Memory B cell (primary cell): Measurements from ENCODE around the gene SULF2.

ENCODE experiments used
- ATAC-seq: fragments of 150-1000 bp; cut with Tn5 transposase; 2 replicates; pipeline ENCODE4 v1.10.0; 2021; ENCODE audit warnings: low read depth, mild to moderate bottlenecking, moderate library complexity
- DNase-seq, 2 donors: peaks; one replicate each; pipeline ENCODE4 v3.0.0; 2022; ENCODE audit warnings: low spot score in 2 of 2
- H3K27ac Mint-ChIP-seq: one replicate; pipeline ENCODE4 v1.8.0; 2022; ENCODE audit warnings: mild to moderate bottlenecking, moderate library complexity, mixed read lengths
- H3K27me3 Mint-ChIP-seq: one replicate; pipeline ENCODE4 v1.8.0; 2022; ENCODE audit warnings: mixed read lengths
- H3K36me3 Mint-ChIP-seq: one replicate; pipeline ENCODE4 v1.8.0; 2022; ENCODE audit warnings: mild to moderate bottlenecking, mixed read lengths
- H3K4me1 Mint-ChIP-seq: one replicate; pipeline ENCODE4 v1.8.0; 2022; ENCODE audit warnings: mixed read lengths
- H3K4me3 Mint-ChIP-seq: one replicate; pipeline ENCODE4 v1.8.0; 2022; ENCODE audit warnings: mild to moderate bottlenecking, moderate library complexity, mixed read lengths
- H3K9me3 Mint-ChIP-seq: one replicate; pipeline ENCODE4 v1.8.0; 2022; ENCODE audit warnings: mixed read lengths

Gene SULF2

DNA sequence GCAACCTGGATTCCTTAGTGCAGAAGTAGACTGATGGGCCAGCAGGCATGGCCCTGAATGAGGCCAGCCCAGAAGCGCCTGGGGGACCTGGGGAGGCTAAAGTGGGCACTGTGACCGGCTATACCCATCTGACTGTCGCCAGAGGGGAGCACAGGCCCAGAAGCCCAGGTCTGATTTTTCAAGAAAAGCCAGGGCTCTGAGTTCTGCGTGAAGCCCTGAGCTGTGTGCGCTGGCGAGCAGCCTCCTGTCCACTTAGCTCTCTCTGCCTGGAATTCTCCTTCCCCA lies 111.7 kb downstream of the SULF2 start:
- ATAC-seq = no peak
- no peaks in the 10 kb centered on the region for H3K36me3 Mint-ChIP-seq
- DNase-seq = no peak
- H3K4me1 Mint-ChIP-seq = peaks cover 7% of the 10 kb centered on the region
- H3K27ac Mint-ChIP-seq = no peak overlapping the region
- H3K27me3 Mint-ChIP-seq = peaks cover 7% of the 10 kb centered on the region
- no peak overlapping the region for H3K4me3 Mint-ChIP-seq
- H3K9me3 Mint-ChIP-seq = no peaks in the 10 kb centered on the region

DNA sequence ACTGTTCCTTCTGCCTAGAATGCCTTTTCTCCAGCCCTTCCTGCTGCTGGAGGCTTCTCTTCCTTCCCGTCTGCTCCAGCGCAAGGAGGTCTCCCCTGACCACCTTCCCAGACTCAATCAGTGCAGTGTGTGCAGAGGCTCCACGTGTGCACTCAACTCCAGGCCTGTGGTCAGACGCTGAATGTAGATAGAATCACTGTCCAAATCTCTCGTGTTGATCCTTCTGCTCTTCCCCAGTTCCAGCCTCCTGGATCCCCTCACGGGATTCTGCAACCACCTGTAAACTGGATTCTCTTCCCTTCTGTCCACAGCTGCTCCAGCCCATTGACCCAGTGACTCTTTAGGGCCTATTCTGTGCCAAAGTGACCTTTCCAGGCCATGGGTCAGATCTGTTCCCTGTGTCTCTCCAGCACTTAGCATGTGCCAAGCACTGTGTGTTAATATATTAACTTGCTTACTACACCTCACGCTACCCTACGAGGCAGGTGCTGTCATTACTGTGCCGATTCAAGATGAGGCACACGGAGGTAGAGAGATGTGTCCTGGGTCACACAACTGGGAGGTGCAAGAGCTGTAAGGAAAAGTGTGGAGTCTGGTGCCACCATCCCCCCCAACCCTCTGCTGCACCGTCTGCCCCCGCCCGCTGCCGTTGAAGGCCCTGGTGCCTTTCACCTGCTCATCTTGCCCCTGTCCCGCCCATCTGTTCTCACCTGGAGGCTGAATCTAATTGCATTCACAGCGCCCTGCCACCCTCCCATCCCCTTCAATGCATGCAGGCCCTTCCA lies 112.2 kb downstream of the SULF2 start:
- Mint-ChIP-seq H3K4me1 (peaks cover 8% of the 10 kb centered on the region), H3K27ac (no peak overlapping the region), H3K36me3 (no peaks in the 10 kb centered on the region), H3K4me3 (no peak overlapping the region), H3K27me3 (peaks cover 7% of the 10 kb centered on the region), H3K9me3 (no peaks in the 10 kb centered on the region)
- no peak for DNase-seq
- ATAC-seq = no peak

DNA sequence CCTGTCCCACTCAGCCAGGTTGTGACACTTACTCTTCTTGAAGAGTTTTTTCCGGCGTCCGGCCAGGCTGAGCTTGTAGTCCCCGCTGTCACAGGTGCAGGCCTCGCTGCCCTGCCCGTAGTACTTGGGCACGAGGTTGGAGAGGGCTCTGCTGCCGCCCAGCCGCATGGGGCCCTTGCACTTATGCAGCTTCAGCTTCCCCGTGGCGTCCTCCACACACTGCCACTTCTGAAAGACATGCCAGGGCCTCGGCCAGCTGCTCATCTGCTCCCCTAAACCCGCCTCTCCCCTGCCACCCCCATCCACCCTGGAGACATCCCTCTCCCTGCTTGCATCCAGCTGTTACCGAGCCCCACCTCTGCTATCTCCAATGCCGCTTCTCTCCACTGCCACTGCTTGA lies 113.1 kb downstream of the SULF2 start:
- H3K27ac Mint-ChIP-seq = no peak overlapping the region
- H3K27me3 Mint-ChIP-seq = peaks cover 7% of the 10 kb centered on the region
- H3K9me3 Mint-ChIP-seq = no peaks in the 10 kb centered on the region
- no peak for DNase-seq
- H3K36me3 Mint-ChIP-seq = no peaks in the 10 kb centered on the region
- H3K4me3 Mint-ChIP-seq = no peak overlapping the region
- no peak for ATAC-seq
- H3K4me1 Mint-ChIP-seq = peaks cover 7% of the 10 kb centered on the region

DNA sequence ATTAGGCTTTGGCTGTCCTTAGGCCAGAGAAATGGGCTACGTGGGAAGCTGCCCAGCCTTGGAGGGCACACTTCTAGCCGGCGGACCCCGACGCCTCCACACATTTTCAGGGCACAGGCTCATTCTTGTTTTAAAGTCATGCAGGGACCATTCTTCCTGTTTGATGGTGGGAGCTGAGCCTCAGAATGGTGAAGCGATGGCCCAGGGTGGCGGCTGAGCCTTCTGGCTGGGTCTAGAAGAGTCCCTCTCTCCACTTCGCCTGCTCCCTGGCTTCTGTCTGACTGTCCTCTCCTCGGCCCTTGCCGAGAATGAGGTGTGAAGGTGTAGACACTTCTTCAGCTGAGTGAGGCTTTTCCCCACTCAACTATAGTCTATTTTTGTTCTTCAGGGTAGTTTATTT lies 114.4 kb downstream of the SULF2 start:
- no peaks in the 10 kb centered on the region for H3K9me3 Mint-ChIP-seq
- no peak overlapping the region for H3K27ac Mint-ChIP-seq
- no peak overlapping the region for H3K4me3 Mint-ChIP-seq
- H3K4me1 Mint-ChIP-seq = peaks cover 7% of the 10 kb centered on the region
- H3K27me3 Mint-ChIP-seq = peaks cover 7% of the 10 kb centered on the region
- H3K36me3 Mint-ChIP-seq = no peaks in the 10 kb centered on the region
- DNase-seq (no peak), ATAC-seq (no peak)

DNA sequence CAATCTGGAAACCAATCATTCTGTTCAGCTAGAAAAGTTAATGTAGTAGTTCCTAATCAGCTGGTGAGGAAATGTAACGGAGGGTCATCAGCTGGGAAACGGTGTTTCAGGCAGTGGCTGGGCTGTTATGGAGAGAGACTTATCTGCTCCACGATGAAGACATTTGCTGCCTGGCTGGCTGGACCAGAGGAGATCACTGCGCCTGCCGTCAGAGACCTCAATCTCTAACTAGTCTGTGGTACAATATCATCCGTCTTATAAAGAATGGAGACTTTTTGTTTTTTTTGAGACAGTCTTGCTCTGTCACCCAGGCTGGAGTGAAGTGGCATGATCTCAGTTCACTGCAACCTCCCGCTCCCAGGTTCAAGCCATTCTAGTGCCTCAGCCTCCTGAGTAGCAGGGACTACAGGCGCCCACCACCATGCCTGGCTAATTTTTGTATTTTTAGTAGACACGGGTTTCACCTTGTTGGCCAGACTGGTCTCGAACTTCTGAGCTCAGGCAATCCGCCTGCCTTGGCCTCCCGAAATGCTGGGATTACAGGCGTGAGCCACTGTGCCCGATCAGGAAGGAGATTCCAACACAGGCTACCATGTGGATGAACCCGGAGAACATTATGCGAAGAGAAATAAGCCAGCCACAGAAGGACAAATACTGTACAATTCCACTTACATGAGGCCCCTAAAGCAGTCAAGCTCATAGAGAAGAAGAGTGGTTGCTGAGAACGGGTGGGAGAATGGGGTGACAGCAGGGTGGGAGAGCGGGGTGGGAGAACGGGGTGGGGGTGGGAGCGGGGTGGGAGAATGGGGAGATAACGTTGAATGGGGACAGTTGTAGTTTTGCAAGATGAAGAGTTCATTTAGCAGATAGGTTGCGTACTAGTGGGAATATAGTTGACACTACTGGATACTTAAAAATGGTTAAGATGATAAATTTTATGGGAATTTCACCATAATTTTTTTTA lies 115.1 kb downstream of the SULF2 start:
- H3K27ac Mint-ChIP-seq = peak overlapping the region; percentile 55

DNA sequence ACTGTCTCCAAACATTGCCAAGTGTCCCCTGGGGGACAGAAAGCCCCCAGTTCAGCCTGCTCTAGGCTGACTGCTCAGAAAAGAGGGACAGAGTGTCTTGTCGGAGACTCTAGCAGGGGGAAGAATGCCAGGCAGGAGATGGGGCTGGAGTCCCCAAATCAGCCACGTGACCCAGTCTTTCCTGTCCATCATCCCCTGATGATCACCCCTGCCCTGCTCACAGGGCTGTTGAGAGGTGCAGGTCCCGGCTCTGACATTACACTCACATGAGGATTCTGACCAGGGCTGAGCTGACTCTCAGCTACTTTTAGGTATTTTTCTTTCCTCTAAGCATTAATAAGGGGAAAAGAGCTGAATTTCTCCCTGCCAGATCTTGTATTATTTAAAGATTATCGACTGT lies 115.8 kb downstream of the SULF2 start:
- H3K27ac Mint-ChIP-seq = peak overlapping the region; percentile 55
- H3K4me1 Mint-ChIP-seq = peaks cover 7% of the 10 kb centered on the region
- H3K36me3 Mint-ChIP-seq = no peaks in the 10 kb centered on the region
- H3K4me3 Mint-ChIP-seq = no peak overlapping the region
- ATAC-seq (no peak), DNase-seq (no peak)
- H3K27me3 Mint-ChIP-seq = peaks cover 7% of the 10 kb centered on the region
- no peaks in the 10 kb centered on the region for H3K9me3 Mint-ChIP-seq

More for the DNA sequence above, 115.1 kb downstream of the SULF2 start:
- Mint-ChIP-seq H3K27me3 (peaks cover 7% of the 10 kb centered on the region), H3K4me1 (peaks cover 7% of the 10 kb centered on the region), H3K9me3 (no peaks in the 10 kb centered on the region), H3K4me3 (no peak overlapping the region), H3K36me3 (no peaks in the 10 kb centered on the region)
- no peak for DNase-seq
- no peak for ATAC-seq

DNA sequence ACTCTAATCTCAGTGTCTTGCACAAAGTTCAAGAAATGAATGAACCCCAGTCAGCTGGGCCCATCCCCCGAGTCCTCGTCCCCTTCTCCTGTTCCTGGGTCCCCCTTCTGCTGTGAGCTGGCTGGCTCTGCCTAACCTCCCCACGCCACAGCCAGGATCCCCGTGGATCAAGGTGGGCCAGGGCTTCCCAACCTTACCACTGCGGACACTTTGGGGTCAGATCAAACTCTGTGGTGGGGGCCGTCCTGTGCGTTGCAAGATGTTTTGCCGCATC lies 116.2 kb downstream of the SULF2 start:
- ATAC-seq (no peak), DNase-seq (no peak)
- Mint-ChIP-seq H3K9me3 (no peaks in the 10 kb centered on the region), H3K4me1 (peaks cover 7% of the 10 kb centered on the region), H3K4me3 (no peak overlapping the region), H3K27me3 (peaks cover 7% of the 10 kb centered on the region), H3K36me3 (no peaks in the 10 kb centered on the region), H3K27ac (peak overlapping the region; percentile 64)

DNA sequence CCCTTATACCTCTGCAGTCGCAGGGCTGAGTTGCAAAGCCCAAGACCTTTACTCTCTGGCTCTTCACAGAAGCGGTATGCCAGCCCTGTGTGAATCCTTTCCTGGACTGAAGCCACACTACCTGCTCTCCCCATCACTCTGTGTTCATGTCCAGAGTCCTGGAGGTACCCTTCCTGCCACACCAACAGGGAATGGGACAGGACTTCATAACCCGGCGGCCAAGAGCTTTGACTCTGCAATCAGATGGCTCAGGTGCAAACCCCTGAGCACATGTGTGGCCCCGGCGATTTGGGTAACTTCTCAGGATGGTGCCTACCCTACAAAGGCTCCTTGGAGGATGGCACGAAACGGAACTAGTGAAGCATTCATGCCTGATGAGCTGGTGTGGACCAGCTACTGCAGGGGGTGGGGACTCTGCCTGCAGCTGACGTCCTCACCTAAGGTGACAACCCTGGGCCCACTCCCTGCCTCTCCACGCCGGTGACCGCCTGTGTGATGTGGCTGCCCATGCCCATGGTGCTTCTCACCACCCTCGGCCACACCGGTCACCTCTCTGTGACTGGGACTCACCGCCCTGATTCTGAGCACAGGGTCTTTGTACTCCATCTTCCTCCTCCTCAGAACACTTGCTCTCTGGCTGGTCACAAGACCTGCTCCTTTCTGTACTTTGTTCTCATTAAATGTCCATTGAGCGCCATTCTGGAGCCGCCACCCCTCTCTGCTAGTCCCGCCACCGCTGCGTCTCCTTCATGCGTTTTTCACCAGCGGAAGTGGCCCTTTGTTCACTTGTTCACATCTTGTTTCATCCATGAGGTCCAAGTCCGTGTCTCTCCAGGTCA lies 116.7 kb downstream of the SULF2 start:
- H3K4me3 Mint-ChIP-seq = no peak overlapping the region
- peaks cover 11% of the 10 kb centered on the region for H3K4me1 Mint-ChIP-seq
- peaks cover 7% of the 10 kb centered on the region for H3K27me3 Mint-ChIP-seq
- peak overlapping the region; percentile 64 for H3K27ac Mint-ChIP-seq
- peak; percentile 21 for ATAC-seq
- no peaks in the 10 kb centered on the region for H3K9me3 Mint-ChIP-seq
- no peaks in the 10 kb centered on the region for H3K36me3 Mint-ChIP-seq
- no peak for DNase-seq

DNA sequence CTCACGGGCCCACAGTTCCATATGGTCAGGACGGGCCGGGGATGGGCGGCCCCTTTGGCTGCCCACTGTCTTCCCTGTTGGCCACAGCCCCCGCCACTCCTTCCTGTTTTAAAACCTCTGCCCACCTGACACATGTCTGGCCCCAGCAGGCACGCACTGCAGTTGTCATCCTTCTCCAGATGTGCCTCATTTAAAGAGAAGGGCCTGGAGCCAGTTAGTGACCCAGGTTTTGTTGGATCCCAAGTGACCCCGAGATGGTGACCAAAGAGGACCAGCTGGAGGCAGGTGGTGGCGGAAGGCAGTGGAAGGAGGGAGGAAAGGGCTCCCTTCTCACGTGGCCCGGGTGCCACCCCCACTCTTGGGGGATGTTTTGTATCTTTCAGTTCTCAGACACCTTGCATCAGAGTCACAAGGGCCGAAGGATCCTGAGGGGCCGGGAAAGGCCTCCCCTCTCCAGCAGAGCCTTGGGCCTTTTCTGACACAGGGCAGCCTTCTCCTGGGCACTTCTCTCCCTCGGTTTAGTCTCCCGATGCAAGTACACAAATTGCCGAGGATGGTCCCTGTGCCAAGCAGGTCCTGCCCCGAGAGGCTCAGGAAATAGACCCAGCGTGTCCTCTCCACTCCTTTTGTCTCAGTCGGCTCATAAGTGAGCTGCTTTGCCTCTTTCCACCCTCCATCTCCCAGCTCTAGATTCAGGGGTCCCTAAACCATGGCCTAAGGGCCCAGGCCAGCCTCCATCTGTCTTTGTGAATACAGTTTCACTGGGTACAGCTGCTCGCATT lies 117.6 kb downstream of the SULF2 start:
- Mint-ChIP-seq H3K27me3 (peaks cover 1% of the 10 kb centered on the region), H3K27ac (no peak overlapping the region), H3K36me3 (no peaks in the 10 kb centered on the region), H3K4me3 (no peak overlapping the region), H3K4me1 (peaks cover 15% of the 10 kb centered on the region), H3K9me3 (no peaks in the 10 kb centered on the region)
- no peak for ATAC-seq
- DNase-seq = no peak

DNA sequence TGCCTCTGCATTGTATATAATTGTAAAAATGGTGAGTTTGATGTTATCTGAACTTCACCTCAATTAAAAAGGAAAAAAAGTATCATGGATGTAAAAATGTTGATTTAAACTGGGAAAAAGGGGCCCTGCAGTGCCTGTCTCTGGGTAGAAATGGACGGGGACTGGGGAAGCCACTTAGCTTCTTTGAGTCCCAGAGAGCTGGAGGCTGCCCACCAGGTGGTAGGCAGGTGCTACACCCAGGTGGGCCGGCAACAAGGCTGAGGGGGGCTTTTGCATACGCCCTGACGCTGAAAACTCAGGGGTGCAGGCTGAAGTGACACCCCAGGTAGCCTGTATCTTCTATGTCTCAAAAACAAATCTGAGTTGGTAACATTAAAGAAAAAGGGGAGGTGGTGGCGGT lies 118.2 kb downstream of the SULF2 start:
- Mint-ChIP-seq H3K4me3 (no peak overlapping the region), H3K27me3 (no peaks in the 10 kb centered on the region), H3K9me3 (no peaks in the 10 kb centered on the region), H3K27ac (peak overlapping the region; percentile 80), H3K4me1 (peaks cover 15% of the 10 kb centered on the region), H3K36me3 (no peaks in the 10 kb centered on the region)
- ATAC-seq (no peak), DNase-seq (no peak)

DNA sequence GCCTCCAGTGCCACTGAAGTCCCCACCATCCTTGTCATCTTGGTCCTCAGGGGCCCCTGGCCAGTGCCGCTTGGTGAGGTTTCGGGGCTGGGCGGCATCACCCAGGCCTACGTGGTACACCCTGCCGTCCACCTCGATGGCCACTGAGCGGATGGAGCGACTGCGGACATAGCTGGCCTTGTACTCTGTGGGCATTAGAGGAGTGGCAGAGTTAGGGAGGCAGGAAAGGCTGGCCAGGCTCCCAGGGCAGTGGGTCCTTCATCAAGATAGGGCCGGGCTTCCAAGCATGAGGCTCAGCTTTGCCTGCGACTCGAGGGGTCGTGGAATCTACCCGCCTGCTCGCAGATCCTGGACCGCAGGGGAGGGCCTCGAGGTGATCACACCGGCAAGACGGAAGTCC lies 119.0 kb downstream of the SULF2 start:
- Mint-ChIP-seq H3K27ac (peak overlapping the region; percentile 80), H3K36me3 (peaks cover 2% of the 10 kb centered on the region), H3K4me1 (peaks cover 18% of the 10 kb centered on the region), H3K27me3 (no peaks in the 10 kb centered on the region), H3K4me3 (no peak overlapping the region), H3K9me3 (no peaks in the 10 kb centered on the region)
- DNase-seq = no peak
- ATAC-seq = no peak

DNA sequence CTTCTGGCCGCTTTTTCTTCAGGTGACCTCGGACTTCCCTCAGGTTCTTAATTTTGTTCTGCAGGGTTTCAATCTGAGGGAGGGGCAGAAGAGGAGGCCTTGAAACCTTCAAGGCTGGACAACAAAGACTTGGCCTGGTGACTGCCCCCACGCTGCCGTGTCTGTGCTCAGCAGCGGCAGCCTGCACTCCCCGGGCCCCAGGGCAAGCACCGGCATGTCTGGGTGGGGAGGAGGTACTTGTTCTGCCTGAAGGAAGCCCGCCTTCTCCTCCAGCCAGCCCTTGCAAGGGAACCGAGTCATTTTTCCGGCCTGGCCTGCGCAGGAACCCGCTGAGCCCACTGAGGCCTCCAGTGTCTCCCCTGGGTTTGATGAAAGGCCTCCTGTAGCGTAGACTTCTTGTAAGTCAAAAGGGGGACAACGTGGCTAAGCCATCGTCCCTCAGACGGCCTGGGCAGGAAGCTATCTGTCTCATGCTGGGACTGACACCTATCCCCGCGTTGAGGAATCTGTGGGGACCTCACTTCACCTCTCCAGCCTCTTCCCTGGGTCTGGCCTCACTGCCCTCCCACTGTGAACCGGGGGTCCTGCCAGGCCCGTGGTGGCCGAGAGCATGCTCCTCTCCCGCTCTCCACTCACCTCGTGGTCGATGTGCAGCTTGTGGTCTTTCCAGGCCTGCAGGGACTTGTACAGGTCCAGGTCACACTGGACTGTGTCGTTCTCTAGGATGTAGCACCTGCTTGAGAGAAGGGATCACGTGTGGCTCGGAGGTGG lies 119.9 kb downstream of the SULF2 start:
- ATAC-seq (no peak), DNase-seq (no peak)
- Mint-ChIP-seq H3K9me3 (no peaks in the 10 kb centered on the region), H3K27me3 (no peaks in the 10 kb centered on the region), H3K36me3 (peaks cover 5% of the 10 kb centered on the region), H3K4me1 (peaks cover 20% of the 10 kb centered on the region), H3K27ac (peak overlapping the region; percentile 75), H3K4me3 (no peak overlapping the region)

DNA sequence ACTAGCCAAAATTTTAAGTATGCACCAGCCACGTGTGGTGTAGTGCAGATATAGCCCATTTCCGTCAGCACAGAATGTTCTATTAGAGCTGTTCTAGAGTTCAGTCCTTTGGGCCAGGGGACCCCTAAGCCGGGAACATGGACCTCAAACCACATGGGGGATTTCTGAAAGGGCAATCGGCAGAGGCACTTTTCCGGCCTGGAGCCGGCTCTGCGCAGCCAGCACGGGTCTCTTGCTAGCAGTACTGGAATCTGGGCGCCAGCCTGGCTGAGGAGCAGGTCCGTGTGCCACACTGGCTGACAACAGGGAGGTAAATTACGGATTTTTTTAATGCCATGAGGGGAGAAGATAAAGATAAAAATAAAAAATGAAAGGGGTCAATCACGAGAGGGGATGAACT lies 120.5 kb downstream of the SULF2 start:
- Mint-ChIP-seq H3K27me3 (no peaks in the 10 kb centered on the region), H3K36me3 (peaks cover 5% of the 10 kb centered on the region), H3K9me3 (no peaks in the 10 kb centered on the region), H3K27ac (peak overlapping the region; percentile 75), H3K4me1 (peaks cover 20% of the 10 kb centered on the region), H3K4me3 (no peak overlapping the region)
- ATAC-seq (no peak), DNase-seq (no peak)
